NCI-H1694 treated with DMSO at 0.1 percent for 48 hours (cell line): ENCODE results near the gene TBC1D9.

Source experiments
- DNase-seq: peaks from one replicate; lab custom pipeline; 2025; lab: John Stamatoyannopoulos, UW

The TBC1D9 gene

GRCh38 chr4:140720387-140721304, 35.5 kb downstream of the TBC1D9 start:
- no peak for DNase-seq

GRCh38 chr4:140719686-140720085, 36.5 kb downstream of the TBC1D9 start:
- no peak for DNase-seq

- no peak for DNase-seq
These were observed 37.2 kb downstream of the TBC1D9 start for GRCh38 chr4:140719022-140719421.

- no peak for DNase-seq
These were observed 37.8 kb downstream of the TBC1D9 start for GRCh38 chr4:140718241-140718952.

GRCh38 chr4:140717313-140717712, 38.9 kb downstream of the TBC1D9 start:
- no peak for DNase-seq

GRCh38 chr4:140715119-140715518, 41.1 kb downstream of the TBC1D9 start:
- DNase-seq = no peak

GRCh38 chr4:140711910-140712309, 44.3 kb downstream of the TBC1D9 start:
- no peak for DNase-seq

GRCh38 chr4:140710908-140711622, 45.1 kb downstream of the TBC1D9 start:
- no peak for DNase-seq

- DNase-seq = no peak
These were observed 48.9 kb downstream of the TBC1D9 start for GRCh38 chr4:140707325-140707724.

GRCh38 chr4:140706665-140707064, 49.5 kb downstream of the TBC1D9 start:
- no peak for DNase-seq

- no peak for DNase-seq
These were observed 49.9 kb downstream of the TBC1D9 start for GRCh38 chr4:140706276-140706625.

- no peak for DNase-seq
These were observed 50.4 kb downstream of the TBC1D9 start for GRCh38 chr4:140705625-140706275.

GRCh38 chr4:140704964-140705363, 51.2 kb downstream of the TBC1D9 start:
- DNase-seq = no peak

GRCh38 chr4:140704392-140704960, 51.7 kb downstream of the TBC1D9 start:
- DNase-seq = no peak

GRCh38 chr4:140703463-140703862, 52.7 kb downstream of the TBC1D9 start:
- DNase-seq = no peak

GRCh38 chr4:140702096-140702757, 54.0 kb downstream of the TBC1D9 start:
- DNase-seq = no peak

- DNase-seq = no peak
These were observed 55.1 kb downstream of the TBC1D9 start for GRCh38 chr4:140701071-140701470.

- DNase-seq = peak; percentile 28
These were observed 58.2 kb downstream of the TBC1D9 start for GRCh38 chr4:140697709-140698560.

- DNase-seq = no peak
These were observed 60.7 kb downstream of the TBC1D9 start for GRCh38 chr4:140695483-140695882.

- no peak for DNase-seq
These were observed 62.6 kb downstream of the TBC1D9 start for GRCh38 chr4:140693562-140693961.
